ENCODE data around the gene TRAF3IP1.

TRAF3IP1 gene

GRCh38 chr2:238282861-238283738 is 37.2 kb upstream of the TRAF3IP1 start:
- TF ChIP-seq TAF1 (IDR thresholded peaks at IDR 0.05; ENCODE audit: borderline replicate concordance, insufficient read depth, low read length) (no peak), POLR2AphosphoS5 (IDR thresholded peaks at IDR 0.05; ENCODE audit: low read depth, low read length) (no peak), FOXP2 (optimal IDR thresholded peaks at IDR 0.05; ENCODE audit: borderline replicate concordance, extremely low read depth, extremely low read length, insufficient read depth) (no peak), REST (IDR thresholded peaks at IDR 0.05; ENCODE audit: insufficient read depth in 1 of 2, low read depth in 2 of 2, low read length in 2 of 2) (no peak), SIN3A (IDR thresholded peaks at IDR 0.05; ENCODE audit: borderline replicate concordance, insufficient read depth, low read length) (no peak)

GRCh38 chr2:238284802-238285515 is 35.4 kb upstream of the TRAF3IP1 start:
- TF ChIP-seq POLR2AphosphoS5 (IDR thresholded peaks at IDR 0.05; ENCODE audit: low read depth, low read length) (no peak), TAF1 (IDR thresholded peaks at IDR 0.05; ENCODE audit: borderline replicate concordance, insufficient read depth, low read length) (no peak), FOXP2 (optimal IDR thresholded peaks at IDR 0.05; ENCODE audit: borderline replicate concordance, extremely low read depth, extremely low read length, insufficient read depth) (no peak), SIN3A (IDR thresholded peaks at IDR 0.05; ENCODE audit: borderline replicate concordance, insufficient read depth, low read length) (no peak), REST (IDR thresholded peaks at IDR 0.05; ENCODE audit: insufficient read depth in 1 of 2, low read depth in 2 of 2, low read length in 2 of 2) (no peak)

- TF ChIP-seq POLR2AphosphoS5 (IDR thresholded peaks at IDR 0.05; ENCODE audit: low read depth, low read length) = no peak; the same call in 1 of the 2 replicates
- TF ChIP-seq TAF1 (IDR thresholded peaks at IDR 0.05; ENCODE audit: borderline replicate concordance, insufficient read depth, low read length) = no peak
- TF ChIP-seq REST (IDR thresholded peaks at IDR 0.05; ENCODE audit: insufficient read depth in 1 of 2, low read depth in 2 of 2, low read length in 2 of 2) = no peak
- no peak for TF ChIP-seq SIN3A (IDR thresholded peaks at IDR 0.05; ENCODE audit: borderline replicate concordance, insufficient read depth, low read length)
- TF ChIP-seq FOXP2 (optimal IDR thresholded peaks at IDR 0.05; ENCODE audit: borderline replicate concordance, extremely low read depth, extremely low read length, insufficient read depth) = no peak
Observed at GRCh38 chr2:238285653-238286082, 34.6 kb upstream of the TRAF3IP1 start.

GRCh38 chr2:238286095-238286494 is 34.2 kb upstream of the TRAF3IP1 start:
- TF ChIP-seq POLR2AphosphoS5 (IDR thresholded peaks at IDR 0.05; ENCODE audit: low read depth, low read length) = no peak
- TF ChIP-seq SIN3A (IDR thresholded peaks at IDR 0.05; ENCODE audit: borderline replicate concordance, insufficient read depth, low read length) = no peak
- no peak for TF ChIP-seq REST (IDR thresholded peaks at IDR 0.05; ENCODE audit: insufficient read depth in 1 of 2, low read depth in 2 of 2, low read length in 2 of 2)
- no peak for TF ChIP-seq TAF1 (IDR thresholded peaks at IDR 0.05; ENCODE audit: borderline replicate concordance, insufficient read depth, low read length)
- no peak for TF ChIP-seq FOXP2 (optimal IDR thresholded peaks at IDR 0.05; ENCODE audit: borderline replicate concordance, extremely low read depth, extremely low read length, insufficient read depth)

Measured in PFSK-1 (cell line).